Measurements from ENCODE around the gene DARS1. TPM values are rescaled to one million over a fixed set of nuclear protein-coding genes. Genes with fewer than 3 reads are reported as not detected.

Gene DARS1
- total RNA-seq, 1 donor from 2014 or later, result 64.9 TPM

- DNase-seq, result no peak
Measured at GRCh38 chr2:136015699-136016098, 30.3 kb upstream of the DARS1 start.

GRCh38 chr2:136014411-136014810 is 29.0 kb upstream of the DARS1 start:
- peak; percentile 36 for DNase-seq

GRCh38 chr2:136013955-136014354 is 28.5 kb upstream of the DARS1 start:
- DNase-seq, result no peak

GRCh38 chr2:136013136-136013685 is 27.8 kb upstream of the DARS1 start:
- DNase-seq, result no peak

- DNase-seq, result no peak
Measured at GRCh38 chr2:136012315-136012714, 26.9 kb upstream of the DARS1 start.

- DNase-seq, result no peak
Measured at GRCh38 chr2:136010126-136010525, 24.7 kb upstream of the DARS1 start.

GRCh38 chr2:136008205-136008865 is 22.9 kb upstream of the DARS1 start:
- DNase-seq, result no peak

- no peak for DNase-seq
Measured at GRCh38 chr2:136006658-136007057, 21.2 kb upstream of the DARS1 start.

- DNase-seq, result no peak
Measured at GRCh38 chr2:136005462-136006196, 20.2 kb upstream of the DARS1 start.

GRCh38 chr2:136004965-136005364 is 19.5 kb upstream of the DARS1 start:
- DNase-seq, result no peak

- no peak for DNase-seq
Measured at GRCh38 chr2:136001131-136001530, 15.7 kb upstream of the DARS1 start.

- DNase-seq, result no peak
Measured at GRCh38 chr2:136000502-136000901, 15.1 kb upstream of the DARS1 start.

GRCh38 chr2:135999899-136000298 is 14.5 kb upstream of the DARS1 start:
- DNase-seq, result no peak

- DNase-seq, result no peak
Measured at GRCh38 chr2:135998879-135999278, 13.5 kb upstream of the DARS1 start.

GRCh38 chr2:135997380-135997779 is 12.0 kb upstream of the DARS1 start:
- DNase-seq, result no peak

- no peak for DNase-seq
Measured at GRCh38 chr2:135996304-135996703, 10.9 kb upstream of the DARS1 start.

GRCh38 chr2:135994281-135994680 is 8.9 kb upstream of the DARS1 start:
- DNase-seq, result no peak

- DNase-seq, result no peak
Measured at GRCh38 chr2:135993421-135993820, 8.0 kb upstream of the DARS1 start.

- no peak for DNase-seq
Measured at GRCh38 chr2:135991861-135992260, 6.4 kb upstream of the DARS1 start.

- DNase-seq, result no peak
Measured at GRCh38 chr2:135987441-135987840, 2.0 kb upstream of the DARS1 start.

- DNase-seq, result no peak
Measured at GRCh38 chr2:135986507-135986906, 1.1 kb upstream of the DARS1 start.

GRCh38 chr2:135985826-135986393 is 484 bp upstream of the DARS1 start:
- DNase-seq, result peak; percentile 43

Measured in skin of body (tissue), 2 donors.